LHCN-M2 (cell line): ENCODE results near the gene TUNAR. TPM values are rescaled to one million over a fixed set of nuclear protein-coding genes. Genes with fewer than 3 reads are reported as not detected.

Source experiments
- DNase-seq: peaks from one replicate; pipeline ENCODE4 v3.0.0-alpha.2; 2012; ENCODE audit warnings: low read depth
- total RNA-seq: library from RNA; depleted of rRNA; stranded (reverse); fragments of >200 nt; gene quantifications from 2 replicates; pipeline ENCODE4 v1.2.3, GENCODE V29; 2014

Gene TUNAR
- total RNA-seq, 1 experiment from 2014 or later, result 0.06 TPM

DNA sequence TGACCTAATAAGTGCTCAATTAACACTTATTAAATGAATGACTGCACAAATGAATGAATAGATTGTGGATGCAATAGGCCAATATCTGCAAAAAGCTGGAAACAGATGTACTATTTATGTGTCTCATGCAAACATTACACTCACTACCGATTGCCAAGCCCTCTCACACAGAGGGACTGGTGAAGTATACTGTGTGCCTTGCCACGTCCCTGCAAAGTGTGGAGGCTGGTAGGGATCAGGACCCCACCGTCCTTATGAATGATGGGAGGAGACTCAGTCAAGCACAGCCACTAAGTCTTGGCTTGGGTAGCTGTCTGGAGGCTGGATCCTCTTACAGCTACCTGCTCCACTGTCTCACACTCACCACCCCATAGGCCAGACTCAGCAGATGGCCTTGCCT, 3.9 kb upstream of the TUNAR start:
- no peak for DNase-seq

DNA sequence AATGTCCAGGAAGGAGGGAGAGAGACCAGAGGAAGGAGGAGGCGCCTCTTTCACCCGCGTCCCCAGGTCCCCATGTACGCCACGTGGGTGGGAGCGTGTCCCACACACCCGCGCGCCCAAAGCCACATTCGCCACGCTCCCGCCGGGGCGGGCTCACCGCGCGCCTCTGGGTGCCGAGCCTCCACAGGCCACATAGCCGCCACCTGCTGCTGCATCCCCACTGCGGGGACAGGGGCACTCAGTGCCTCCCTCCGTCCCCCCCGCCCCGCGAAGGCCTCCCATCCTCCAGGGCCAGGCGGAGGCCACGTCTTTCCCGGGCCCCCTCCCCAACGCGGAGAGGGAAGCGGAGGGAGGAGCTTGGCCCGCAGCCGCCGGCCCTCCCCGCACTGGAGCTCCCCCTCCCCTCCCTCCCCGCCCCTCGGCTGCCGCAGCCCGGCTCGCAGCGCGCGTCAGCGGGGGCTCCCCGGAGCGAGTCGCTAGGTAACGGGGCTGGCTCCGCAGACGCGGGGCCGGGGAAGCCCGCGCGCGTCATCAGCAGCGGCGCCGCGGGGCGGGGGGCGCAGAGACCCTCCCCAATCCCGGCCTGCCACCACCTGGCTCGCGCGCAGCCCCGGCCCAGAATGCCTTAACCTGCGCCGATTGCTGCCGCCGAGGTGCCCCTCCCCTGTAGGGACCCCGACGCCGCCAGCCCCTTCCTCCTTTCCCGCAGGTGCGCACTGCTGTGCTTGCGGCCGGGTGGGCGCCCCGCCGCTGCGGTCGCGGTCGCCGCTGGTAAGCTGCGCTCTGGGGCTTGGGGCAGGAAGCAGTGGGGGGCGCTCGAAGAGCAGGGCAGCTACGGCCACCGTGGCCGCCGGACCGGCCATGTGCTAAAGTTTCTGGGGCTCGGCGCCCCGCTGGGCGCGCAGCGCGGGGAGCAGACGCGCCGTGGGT, 536 bp upstream of the TUNAR start:
- no peak for DNase-seq

DNA sequence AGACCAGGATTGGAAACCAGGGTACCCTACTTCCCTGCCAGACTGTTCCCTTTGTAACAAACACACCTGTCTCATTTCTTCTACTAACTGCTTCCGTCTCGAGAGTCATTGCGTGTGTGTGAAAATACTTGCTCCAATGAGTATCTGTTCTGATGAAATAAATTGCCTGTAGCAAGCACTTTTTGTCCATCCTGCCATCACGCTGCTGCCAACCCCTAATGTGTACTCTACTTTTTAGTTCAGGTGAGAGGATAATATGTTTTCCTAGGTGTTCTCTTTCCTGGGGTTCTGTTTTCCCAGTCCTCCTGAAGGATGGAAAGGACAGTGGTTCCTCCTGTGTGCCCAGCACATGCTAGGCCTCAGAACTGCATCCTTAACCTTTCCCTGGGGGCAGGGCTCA, 1.0 kb downstream of the TUNAR start:
- DNase-seq, result no peak

DNA sequence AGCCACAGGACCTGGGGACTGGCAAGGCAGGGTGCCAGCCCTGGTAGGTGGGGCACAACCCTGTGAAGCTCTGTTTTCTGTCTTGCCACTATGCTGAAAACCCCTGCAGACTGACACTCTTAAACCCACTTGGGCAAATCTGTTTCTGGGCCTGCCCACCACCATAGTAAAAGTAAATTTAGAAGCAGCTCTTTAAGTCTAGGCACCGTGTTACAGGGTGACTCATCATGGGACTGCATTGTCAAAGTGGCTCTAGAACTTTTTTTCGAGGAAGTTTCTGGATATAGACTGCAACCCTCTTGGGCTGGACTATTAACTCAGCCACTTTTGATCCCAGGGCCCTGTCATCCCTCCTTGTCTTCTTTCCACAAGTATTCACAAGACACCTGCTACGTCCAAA, 7.7 kb downstream of the TUNAR start:
- DNase-seq, result no peak

DNA sequence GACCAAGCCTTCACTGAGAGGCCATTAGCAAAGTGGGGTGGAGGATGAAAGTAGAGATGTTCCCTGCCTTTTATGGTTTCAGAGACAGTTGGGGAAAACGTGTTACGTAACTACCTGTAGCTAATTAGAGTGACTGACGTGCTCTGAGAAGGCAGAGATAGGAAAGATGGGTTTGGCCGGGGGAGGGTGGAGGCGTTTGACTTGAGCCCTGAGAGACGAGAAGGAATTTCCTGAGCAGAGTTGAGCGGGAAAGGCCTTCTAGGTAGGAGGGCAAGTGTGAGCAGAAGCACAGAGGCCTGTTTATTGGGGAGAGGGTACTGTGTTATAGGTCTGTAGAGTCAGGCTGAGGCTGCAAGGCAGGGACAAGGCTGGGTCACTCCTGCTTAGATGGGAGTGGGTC, 8.6 kb downstream of the TUNAR start:
- DNase-seq, result no peak

DNA sequence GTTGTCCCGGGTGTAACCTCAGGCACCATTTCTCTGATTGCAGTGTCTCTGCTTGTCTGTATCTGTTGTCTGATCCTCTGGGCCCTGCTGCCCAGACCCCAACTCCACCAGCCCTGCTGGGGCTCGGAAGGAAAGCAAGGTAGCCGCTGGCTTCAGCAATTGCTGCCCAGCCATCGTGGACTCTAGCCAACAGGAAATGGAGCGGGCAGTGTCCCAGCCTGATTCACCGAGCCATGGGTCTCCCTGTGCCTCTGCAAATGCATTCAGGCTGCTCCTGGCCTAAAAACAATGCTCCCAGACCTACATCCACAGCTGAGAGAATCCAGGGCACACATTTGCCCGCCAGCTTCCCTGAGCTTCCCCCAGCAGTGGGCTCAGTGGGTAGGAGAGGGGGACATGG, 9.2 kb downstream of the TUNAR start:
- DNase-seq, result no peak

DNA sequence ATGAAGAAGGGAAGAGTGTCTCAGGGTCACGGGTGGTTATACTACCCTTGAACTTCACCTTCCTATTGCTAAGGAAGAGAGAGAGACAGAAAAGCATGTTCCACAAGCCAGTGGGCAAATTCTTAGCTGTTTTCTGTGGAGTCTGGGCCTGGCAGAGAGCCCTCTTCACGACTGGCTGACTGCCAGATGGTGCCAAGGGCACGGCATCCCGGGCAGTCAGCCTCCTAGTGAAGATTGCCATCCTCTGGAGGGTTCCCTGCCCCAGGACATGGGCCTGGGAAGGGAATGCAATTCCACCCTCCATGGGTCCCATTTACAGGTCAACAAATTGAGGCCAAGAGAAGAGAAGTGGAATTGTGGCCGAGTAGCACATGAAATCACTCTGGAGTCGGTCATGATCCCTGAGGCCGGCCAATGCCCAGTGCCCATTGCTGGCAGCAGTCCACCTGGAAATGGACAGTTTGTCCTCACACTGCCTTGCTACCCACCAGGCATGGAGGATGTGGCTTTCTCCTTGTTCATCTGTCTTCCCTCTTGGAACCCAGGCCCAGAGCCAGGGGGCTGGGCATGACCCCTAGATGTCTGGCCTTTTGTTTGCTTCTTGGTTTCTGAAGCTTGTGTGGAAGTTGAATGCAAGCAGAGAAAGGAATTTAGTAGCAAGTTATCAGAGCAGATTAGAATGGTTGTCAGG, 9.9 kb downstream of the TUNAR start:
- no peak for DNase-seq

DNA sequence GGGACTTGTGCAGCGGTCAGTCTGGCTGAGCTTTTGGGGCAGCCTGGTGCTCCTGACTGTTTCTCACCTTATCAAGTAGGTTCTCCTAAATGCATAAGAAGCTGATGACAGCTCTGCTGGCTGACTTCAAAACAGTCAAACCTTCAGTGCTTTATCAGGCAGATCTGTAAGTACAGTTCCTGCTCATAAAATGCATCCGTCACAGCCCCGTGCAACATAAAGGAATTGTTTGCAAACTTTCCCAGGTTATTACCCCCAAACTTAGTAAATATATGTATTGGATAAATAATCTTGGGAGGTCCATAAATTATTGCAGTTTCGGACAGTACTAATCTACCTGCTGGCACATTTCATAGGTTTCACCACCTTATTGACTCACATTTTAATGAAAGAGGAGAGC, 10.7 kb downstream of the TUNAR start:
- no peak for DNase-seq

DNA sequence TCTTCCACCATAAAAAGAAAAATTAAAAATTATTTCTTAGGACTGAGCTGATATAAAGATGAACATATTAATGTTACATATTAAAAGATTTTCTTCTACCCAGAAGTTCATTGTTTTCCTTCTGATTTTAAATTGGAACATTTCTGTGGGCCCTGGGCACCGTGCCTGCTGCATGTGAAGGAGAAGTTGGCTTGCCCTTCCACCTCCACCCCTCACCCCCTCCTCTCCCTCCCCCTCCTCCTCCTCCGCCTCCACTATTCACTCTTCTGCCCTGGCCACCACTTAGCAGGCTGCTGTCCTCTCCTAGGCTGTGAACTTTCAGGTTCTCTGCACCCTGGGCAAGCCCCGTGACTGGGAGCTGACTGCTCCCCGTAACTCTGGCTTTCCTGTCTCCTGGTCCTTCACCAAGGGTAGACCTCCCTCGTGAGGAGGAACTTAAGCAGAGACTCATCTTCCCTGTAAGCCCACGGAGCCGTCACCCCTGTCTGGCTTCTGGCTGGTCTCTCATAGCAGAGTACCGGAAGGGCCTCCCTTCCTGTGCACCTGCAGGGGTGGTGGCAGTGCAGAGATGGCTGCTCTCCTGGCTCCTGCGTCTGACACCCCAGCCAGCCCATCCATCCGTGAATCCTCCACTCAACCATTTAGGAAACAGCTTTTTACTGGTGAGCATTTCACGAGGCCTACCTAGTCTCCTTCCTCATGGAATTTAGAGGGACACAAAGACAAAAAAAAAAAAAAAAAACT, 12.8 kb downstream of the TUNAR start:
- no peak for DNase-seq

DNA sequence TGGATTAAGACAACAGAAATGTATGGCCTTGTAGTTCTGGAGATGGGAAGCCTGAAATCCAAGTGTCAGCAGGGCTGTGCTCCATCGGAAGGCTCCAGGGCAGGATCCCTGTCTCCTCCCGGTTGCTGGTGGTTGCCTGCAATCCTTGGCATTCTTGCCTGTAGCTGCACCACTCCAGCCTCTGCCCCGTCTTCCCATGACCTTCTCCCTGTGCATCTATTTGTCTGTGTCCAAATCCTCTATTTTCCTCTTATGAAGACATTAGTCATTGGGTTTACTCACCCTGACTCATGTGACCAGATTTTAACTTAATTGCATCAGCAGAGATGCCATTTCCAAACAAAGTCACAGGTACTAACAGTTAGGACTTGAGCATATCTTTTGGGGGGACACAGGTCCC, 15.1 kb downstream of the TUNAR start:
- DNase-seq, result peak; percentile 14

DNA sequence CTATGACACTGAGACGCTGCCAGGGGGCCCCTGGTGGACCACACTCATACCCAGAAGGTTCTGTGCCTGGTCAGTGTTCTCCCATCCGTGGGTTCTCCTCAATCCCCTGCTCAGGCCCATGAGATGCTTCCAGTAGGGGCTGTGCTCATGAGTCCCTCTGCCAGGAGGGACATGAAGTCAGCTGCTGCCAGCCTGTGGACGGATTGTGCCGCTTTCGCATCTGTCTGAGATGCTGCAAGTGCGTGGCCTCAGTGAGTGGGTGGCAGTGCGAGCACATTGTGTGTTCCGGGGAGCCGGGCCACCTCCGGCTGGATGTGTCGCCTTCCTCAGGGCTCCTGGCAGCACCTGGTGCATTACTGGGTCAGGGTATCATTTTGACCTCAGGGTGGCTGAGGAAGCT, 15.5 kb downstream of the TUNAR start:
- no peak for DNase-seq

DNA sequence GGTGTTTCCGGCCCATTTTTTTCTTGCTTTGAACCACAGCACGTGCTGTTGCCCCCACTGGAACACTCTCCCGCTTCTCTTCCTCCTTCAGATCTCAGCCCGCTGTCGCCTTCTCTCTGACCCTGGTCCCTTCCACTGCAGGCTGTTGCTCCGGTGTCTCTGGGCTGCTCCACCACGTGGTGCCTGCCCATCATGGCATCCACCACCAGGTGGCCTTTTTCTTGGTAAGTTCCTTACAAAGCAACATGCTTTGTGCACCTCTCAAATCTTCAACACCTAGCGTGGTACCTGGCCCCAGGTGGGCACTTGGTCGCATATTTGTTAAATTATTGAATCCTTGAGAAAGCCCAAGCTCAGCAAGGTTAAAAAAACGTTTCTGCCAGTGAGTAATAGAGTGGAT, 19.1 kb downstream of the TUNAR start:
- no peak for DNase-seq

DNA sequence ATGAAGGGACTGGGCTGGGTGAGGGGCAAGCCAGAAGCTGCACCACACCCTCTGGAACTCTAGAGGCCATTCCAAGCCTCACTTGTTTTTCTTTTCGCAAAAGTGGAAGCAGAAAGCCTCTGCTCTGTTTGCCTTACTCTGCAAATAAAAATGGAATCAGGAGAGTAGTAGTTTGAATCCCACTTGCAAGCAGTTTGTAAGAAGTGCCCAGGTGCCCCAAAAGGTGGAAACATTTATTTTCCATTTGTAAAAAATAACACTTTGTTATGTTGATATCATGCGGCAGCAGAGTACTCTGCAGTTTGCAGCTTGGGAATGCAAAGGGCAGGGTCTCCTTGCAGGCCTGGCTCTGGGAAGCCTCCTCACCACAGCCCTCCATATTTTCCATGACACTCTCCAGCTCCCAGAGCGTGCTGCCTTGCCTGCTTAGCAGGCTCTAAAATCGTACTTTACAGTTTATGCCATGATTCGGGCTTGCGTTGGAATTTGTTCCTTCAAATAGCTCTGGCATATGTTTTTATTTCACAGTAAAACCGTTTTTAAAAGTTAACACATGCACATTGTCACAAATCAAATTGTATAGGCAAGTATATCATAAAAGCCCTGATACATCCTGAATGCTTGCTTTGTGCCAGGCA, 20.0 kb downstream of the TUNAR start:
- no peak for DNase-seq

DNA sequence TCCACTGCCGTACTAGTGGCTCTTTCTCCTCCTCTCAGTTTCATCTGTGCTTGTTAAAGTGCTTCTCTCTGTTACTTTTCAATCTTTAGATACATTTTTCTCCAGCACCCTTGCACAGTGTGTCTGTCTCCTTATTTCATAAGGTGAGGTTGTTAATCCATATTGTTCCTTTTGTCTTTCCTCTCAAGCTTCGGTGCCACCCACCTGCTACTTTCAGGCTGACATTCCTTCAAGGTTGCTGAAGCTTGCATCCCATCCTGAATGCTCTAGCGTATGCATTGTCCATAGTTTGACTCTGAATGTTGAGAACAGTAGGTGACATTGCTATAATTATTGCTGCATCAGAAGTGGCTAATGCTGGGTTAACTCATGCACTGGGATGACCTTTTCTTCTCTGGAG, 20.6 kb downstream of the TUNAR start:
- no peak for DNase-seq

DNA sequence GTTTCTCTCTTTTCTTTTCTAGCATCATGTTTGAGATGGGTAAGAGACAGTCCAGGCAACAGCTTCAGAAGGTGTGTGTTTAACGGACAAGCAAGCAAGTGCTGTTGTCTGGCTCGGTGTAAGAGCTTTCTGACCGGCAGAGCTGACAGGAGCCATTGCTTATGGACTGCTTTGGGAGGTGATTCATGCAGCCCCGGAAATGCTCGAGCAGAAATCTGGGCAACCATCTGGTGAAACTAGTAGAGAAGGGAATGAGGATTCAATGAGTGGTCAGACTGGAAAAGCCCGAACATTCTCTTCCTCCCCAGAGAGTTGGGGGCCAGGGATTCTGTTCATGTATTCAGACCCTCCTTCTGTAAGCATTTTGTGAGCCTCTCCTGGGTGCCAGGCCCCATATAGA, 24.4 kb downstream of the TUNAR start:
- DNase-seq, result peak; percentile 0

DNA sequence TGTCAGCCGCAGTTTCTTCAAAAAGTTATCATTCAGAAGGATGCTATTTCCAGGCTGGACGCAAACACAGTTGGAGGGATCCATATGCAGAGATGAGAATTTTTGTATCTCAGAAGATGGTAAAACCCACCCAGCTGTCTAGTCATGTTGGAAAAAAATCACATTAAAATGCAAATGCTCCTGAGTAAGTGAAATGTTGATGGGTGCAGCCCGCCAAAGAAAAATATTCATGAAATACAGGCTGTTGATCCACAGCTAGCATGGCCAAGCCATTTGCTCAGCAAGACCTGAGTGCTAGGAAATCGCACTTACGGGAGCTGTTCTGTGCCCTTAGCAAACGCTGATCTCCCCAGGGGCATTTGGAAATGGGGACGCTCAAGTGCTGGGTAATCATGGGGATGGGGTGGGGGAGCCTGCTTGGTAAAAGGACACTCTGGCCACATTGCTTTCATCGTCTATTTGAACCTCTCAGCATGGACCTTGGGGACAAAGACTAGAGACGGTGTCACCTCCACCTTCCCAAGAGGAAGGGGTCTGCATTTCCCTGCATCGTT, 25.7 kb downstream of the TUNAR start:
- DNase-seq, result no peak

DNA sequence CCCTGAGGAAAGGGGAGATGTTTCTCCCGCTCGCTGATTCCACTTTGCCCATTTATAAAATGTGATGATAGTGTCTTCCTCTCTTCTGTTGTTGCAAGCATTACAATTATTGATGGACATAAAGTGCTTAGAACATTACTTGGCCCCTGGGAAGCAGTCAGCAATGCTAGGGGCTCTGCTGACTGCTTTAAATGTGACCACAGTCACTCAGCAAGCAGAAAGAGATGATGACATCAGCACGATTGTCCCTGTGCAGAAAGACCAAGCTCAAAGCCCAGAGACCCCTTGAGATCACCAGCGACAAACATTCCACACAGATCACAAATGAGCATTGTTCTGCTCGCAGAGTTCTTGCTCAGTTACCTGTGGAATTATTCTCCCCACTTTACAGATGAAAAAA, 26.5 kb downstream of the TUNAR start:
- no peak for DNase-seq

DNA sequence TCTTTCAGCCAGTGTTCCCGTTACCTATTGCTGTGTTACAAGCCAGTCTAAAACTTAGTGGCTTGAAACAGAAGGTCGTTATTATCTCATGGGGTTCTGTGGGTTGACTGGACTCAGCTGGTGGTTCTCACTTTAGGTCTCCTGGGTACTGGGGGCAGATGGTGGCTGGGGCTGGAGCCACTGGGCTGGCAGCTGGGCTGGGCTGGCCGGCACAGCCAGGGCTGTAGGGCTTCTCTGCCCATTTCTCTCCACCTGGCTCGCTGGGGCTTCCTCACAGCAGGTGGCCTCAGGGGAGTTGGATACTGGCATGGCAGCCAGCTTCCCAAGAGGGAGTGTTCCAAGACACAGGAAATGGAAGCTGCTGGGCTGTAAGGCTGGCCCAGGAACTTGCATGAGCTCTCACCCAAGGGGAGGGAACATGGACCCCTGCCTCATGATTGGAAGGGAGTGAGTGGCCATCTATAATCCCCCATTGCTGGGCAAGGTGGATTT, 27.0 kb downstream of the TUNAR start:
- no peak for DNase-seq

DNA sequence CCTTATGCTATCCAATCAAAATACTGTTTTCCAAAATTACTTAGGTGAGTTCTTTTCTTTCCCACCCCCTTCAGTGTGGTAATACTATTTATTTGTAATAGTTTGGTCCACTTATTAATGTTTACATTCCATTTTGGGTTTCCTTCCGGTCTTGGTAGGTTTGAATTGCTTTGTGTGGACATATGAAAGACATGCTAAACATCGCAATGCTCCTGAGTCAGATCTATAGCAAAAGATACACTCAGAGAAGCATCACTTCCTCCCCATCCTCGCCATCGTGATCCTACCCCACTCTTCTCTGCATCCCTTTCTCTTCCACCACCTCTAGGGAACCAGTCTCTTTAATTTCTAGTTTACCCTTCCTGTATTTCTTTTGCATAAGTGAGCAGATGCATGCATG, 30.0 kb downstream of the TUNAR start:
- no peak for DNase-seq

DNA sequence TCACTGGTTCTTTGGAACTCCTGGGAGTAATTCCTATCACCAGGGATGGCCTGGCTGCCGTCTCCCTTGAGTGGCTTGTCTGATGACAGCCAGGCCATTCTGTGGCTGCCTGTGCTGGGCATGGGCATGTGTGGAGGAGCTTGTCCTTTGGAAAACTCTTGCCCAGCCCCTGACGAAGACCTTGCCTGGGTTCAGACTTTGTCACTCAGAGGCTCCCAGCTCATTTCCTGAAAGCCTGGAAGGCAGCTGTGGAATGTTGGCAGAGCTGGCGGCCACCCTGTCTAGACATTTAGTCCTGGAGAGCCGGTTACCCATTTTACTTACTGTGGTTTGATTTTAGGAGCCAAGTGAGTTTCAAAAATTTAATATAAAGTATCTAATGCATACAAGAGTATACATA, 34.0 kb downstream of the TUNAR start:
- DNase-seq, result no peak

DNA sequence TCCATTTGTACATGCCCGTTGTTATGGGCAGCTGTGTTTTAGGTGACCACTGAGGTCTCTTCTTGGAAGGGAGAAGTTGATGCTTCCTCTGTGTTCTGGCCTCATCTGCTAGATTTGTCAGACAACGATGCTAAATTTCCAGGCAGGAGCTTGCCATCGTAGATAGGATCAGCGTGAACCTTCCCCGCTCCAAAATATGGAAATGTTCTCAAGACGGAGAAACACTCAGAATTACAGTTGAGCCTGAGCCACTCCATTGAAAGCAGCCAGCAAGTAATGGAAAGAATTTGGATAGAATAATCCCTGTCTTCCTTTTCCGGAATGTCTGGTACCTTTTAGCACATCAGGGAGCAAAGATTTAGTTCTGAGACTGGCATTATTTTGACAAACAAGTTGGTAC, 34.8 kb downstream of the TUNAR start:
- DNase-seq, result no peak
